WTC11 (cell line): ENCODE data around the gene SEC61A1. TPM values are rescaled to one million over a fixed set of nuclear protein-coding genes. Genes with fewer than 3 reads are reported as not detected.

Experiments used
- ATAC-seq: fragments of 200-7000 bp; cut with Tn5 transposase; 2 replicates; pipeline ENCODE4 v1.10.0; 2021; ENCODE audit warnings: mild to moderate bottlenecking, moderate library complexity
- CTCF ChIA-PET: fragments of 300-600 bp; sonication (Branson Sonifier 250); formaldehyde crosslinking; loops from one replicate; lab custom pipeline; 2021; ENCODE audit warnings: antibody characterized with exemption; lab: Charles Lee
- POLR2A ChIA-PET: fragments of 350-600 bp; sonication (Branson Sonifier 250); formaldehyde crosslinking; loops from one replicate; lab custom pipeline; 2021; ENCODE audit warnings: antibody characterized with exemption; lab: Charles Lee
- DNase-seq: peaks from one replicate; pipeline ENCODE4 v3.0.0; 2021; ENCODE audit warnings: low spot score
- H3K27ac Mint-ChIP-seq: 2 replicates; pipeline ENCODE4 v1.8.0; 2021; ENCODE audit warnings: mixed read lengths
- H3K27me3 Mint-ChIP-seq: 2 replicates; pipeline ENCODE4 v1.8.0; 2021; ENCODE audit warnings: low read depth, mild to moderate bottlenecking, moderate library complexity, mixed read lengths
- H3K36me3 Mint-ChIP-seq: 2 replicates; pipeline ENCODE4 v1.8.0; 2021; ENCODE audit warnings: mixed read lengths
- H3K4me1 Mint-ChIP-seq: 2 replicates; pipeline ENCODE4 v1.8.0; 2022; ENCODE audit warnings: mixed read lengths
- H3K4me3 Mint-ChIP-seq: 2 replicates; pipeline ENCODE4 v1.8.0; 2021; ENCODE audit warnings: mild to moderate bottlenecking, moderate library complexity, mixed read lengths
- H3K9me3 Mint-ChIP-seq: 2 replicates; pipeline ENCODE4 v1.8.0; 2021; ENCODE audit warnings: mixed read lengths
- ARID4B ChIP-seq: sonication (generic); formaldehyde crosslinking; IDR thresholded peaks from 2 replicates; pipeline ENCODE4 v1.8.0; 2023; ENCODE audit warnings: missing genetic modification reagents, mild to moderate bottlenecking, borderline replicate concordance
- ATF3 ChIP-seq: sonication (generic); formaldehyde crosslinking; conservative IDR thresholded peaks from 2 replicates; pipeline ENCODE4 v1.8.1; 2022; ENCODE audit warnings: mild to moderate bottlenecking, missing genetic modification reagents
- FOXP4 ChIP-seq: sonication (generic); formaldehyde crosslinking; IDR thresholded peaks from 2 replicates; pipeline ENCODE4 v1.8.0; 2022; ENCODE audit warnings: mild to moderate bottlenecking, missing genetic modification reagents
- GABPB1 ChIP-seq: sonication (generic); formaldehyde crosslinking; IDR thresholded peaks from 2 replicates; pipeline ENCODE4 v1.8.1; 2023; ENCODE audit warnings: mild to moderate bottlenecking, missing genetic modification reagents
- JUN ChIP-seq: sonication (generic); formaldehyde crosslinking; IDR thresholded peaks from 2 replicates; pipeline ENCODE4 v1.8.0; 2023; ENCODE audit warnings: mild to moderate bottlenecking, missing genetic modification reagents
- KAT7 ChIP-seq: sonication (generic); formaldehyde crosslinking; IDR thresholded peaks from 2 replicates; pipeline ENCODE4 v1.8.1; 2023; ENCODE audit warnings: missing genetic modification reagents, mild to moderate bottlenecking, borderline replicate concordance
- NFATC4 ChIP-seq: fragments of 250-450 bp; sonication (Bioruptor Pico); IDR thresholded peaks from 2 replicates; pipeline ENCODE4 v1.9.0; 2021; ENCODE audit warnings: mild to moderate bottlenecking
- NR1H2 ChIP-seq: sonication (generic); formaldehyde crosslinking; IDR thresholded peaks from 2 replicates; pipeline ENCODE4 v1.9.0; 2021; ENCODE audit warnings: mild to moderate bottlenecking, moderate library complexity, missing genetic modification reagents
- RORB ChIP-seq: fragments of 250-450 bp; sonication (Bioruptor Pico); IDR thresholded peaks from 2 replicates; pipeline ENCODE4 v1.9.0; 2021; ENCODE audit warnings: mild to moderate bottlenecking
- SMAD3 ChIP-seq: sonication (generic); formaldehyde crosslinking; IDR thresholded peaks from 2 replicates; pipeline ENCODE4 v1.8.0; 2022; ENCODE audit warnings: missing genetic modification reagents, mild to moderate bottlenecking, borderline replicate concordance
- SMAD4 ChIP-seq: sonication (generic); formaldehyde crosslinking; IDR thresholded peaks from 2 replicates; pipeline ENCODE4 v1.8.0; 2022; ENCODE audit warnings: mild to moderate bottlenecking, missing genetic modification reagents
- SOX15 ChIP-seq: fragments of 250-450 bp; sonication (Bioruptor Pico); IDR thresholded peaks from 2 replicates; pipeline ENCODE4 v1.9.0; 2021; ENCODE audit warnings: mild to moderate bottlenecking
- STAT6 ChIP-seq: sonication (generic); formaldehyde crosslinking; conservative IDR thresholded peaks from 2 replicates; pipeline ENCODE4 v1.8.1; 2023; ENCODE audit warnings: mild to moderate bottlenecking, low read depth, missing genetic modification reagents, moderate library complexity
- ZBTB21 ChIP-seq: sonication (generic); formaldehyde crosslinking; IDR thresholded peaks from 2 replicates; pipeline ENCODE4 v1.8.1; 2023; ENCODE audit warnings: mild to moderate bottlenecking, missing genetic modification reagents, borderline replicate concordance
- ZNF232 ChIP-seq: sonication (generic); formaldehyde crosslinking; IDR thresholded peaks from 2 replicates; pipeline ENCODE4 v1.8.0; 2022; ENCODE audit warnings: mild to moderate bottlenecking, missing genetic modification reagents
- ZNF396 ChIP-seq: fragments of 250-450 bp; sonication (Bioruptor Pico); IDR thresholded peaks from 2 replicates; pipeline ENCODE4 v1.8.0; 2021; ENCODE audit warnings: mild to moderate bottlenecking, moderate library complexity, borderline replicate concordance
- ZNF532 ChIP-seq: fragments of 250-450 bp; sonication (Bioruptor Pico); IDR thresholded peaks from 2 replicates; pipeline ENCODE4 v1.9.0; 2021; ENCODE audit warnings: mild to moderate bottlenecking, borderline replicate concordance
- total RNA-seq: library from RNA; stranded (reverse); gene quantifications from 3 replicates; pipeline ENCODE4 v1.2.3, GENCODE V29; 2021

The SEC61A1 gene
- total RNA-seq, 1 experiment from 2014 or later = 152 TPM

GRCh38 chr3:128036119-128036518 is 16.1 kb upstream of the SEC61A1 start (continued):
- TF ChIP-seq FOXP4 (CRISPR knock-in tag) (no peak), ZNF532 (CRISPR knock-in tag) (no peak), ATF3 (CRISPR knock-in tag) (no peak)

GRCh38 chr3:128040041-128040440 is 12.2 kb upstream of the SEC61A1 start:
- ChIA-PET POLR2A (no interaction called here), CTCF (interaction anchor here (0.6 to 1.4 kb wide), 2 partner anchors 12 to 360 kb away, joined by 4 to 5 read pairs; partner anchors contain the start of gene SEC61A1)
- TF ChIP-seq GABPB1 (CRISPR knock-in tag) = no peak
- peaks cover 24% of the 10 kb centered on the region for H3K27me3 Mint-ChIP-seq
- no peak overlapping the region for H3K27ac Mint-ChIP-seq
- no peaks in the 10 kb centered on the region for H3K4me1 Mint-ChIP-seq
- no peak for DNase-seq
- no peak for ATAC-seq
- no peak overlapping the region for H3K4me3 Mint-ChIP-seq
- no peaks in the 10 kb centered on the region for H3K36me3 Mint-ChIP-seq
- H3K9me3 Mint-ChIP-seq = no peaks in the 10 kb centered on the region

- CTCF ChIA-PET = interaction anchor here (0.9 to 1.4 kb wide), 3 partner anchors 11 to 93 kb away, joined by 3 to 4 read pairs (median 4); partner anchors contain the start of gene SEC61A1
- DNase-seq = no peak
- Mint-ChIP-seq H3K4me1 (no peaks in the 10 kb centered on the region), H3K9me3 (no peaks in the 10 kb centered on the region), H3K36me3 (no peaks in the 10 kb centered on the region), H3K4me3 (no peak overlapping the region), H3K27me3 (peaks cover 26% of the 10 kb centered on the region), H3K27ac (no peak overlapping the region)
- TF ChIP-seq KAT7 = no peak
- TF ChIP-seq NFATC4 (CRISPR knock-in tag) = no peak
- TF ChIP-seq GABPB1 (CRISPR knock-in tag) = no peak
- no peak for TF ChIP-seq JUN (CRISPR knock-in tag)
- TF ChIP-seq ZNF396 (CRISPR knock-in tag) = no peak
- TF ChIP-seq ZNF232 = no peak
- no peak for TF ChIP-seq NR1H2 (CRISPR knock-in tag)
- no peak for ATAC-seq
- POLR2A ChIA-PET = interaction anchor here (0.5 kb wide), 1 partner anchor 473 kb away, joined by 5 read pairs; no protein-coding TSS in a partner anchor
Measured at GRCh38 chr3:128040660-128041059, 11.6 kb upstream of the SEC61A1 start.

GRCh38 chr3:128041344-128041743 is 10.9 kb upstream of the SEC61A1 start:
- Mint-ChIP-seq H3K4me3 (no peak overlapping the region), H3K36me3 (no peaks in the 10 kb centered on the region), H3K9me3 (no peaks in the 10 kb centered on the region), H3K27ac (no peak overlapping the region), H3K4me1 (no peaks in the 10 kb centered on the region), H3K27me3 (peaks cover 32% of the 10 kb centered on the region)
- DNase-seq (no peak), ATAC-seq (no peak)
- POLR2A ChIA-PET = interaction anchor here (0.5 kb wide), 1 partner anchor 474 kb away, joined by 5 read pairs; no protein-coding TSS in a partner anchor
- CTCF ChIA-PET = interaction anchor here (0.9 to 1.4 kb wide), 3 partner anchors 10 to 92 kb away, joined by 3 to 4 read pairs (median 4); partner anchors contain the start of gene SEC61A1
- no peak for TF ChIP-seq SOX15 (CRISPR knock-in tag)
- TF ChIP-seq SMAD4 = no peak
- no peak for TF ChIP-seq ZBTB21 (CRISPR knock-in tag)
- no peak for TF ChIP-seq STAT6 (CRISPR knock-in tag)
- TF ChIP-seq SMAD3 (CRISPR knock-in tag) = no peak
- no peak for TF ChIP-seq RORB (CRISPR knock-in tag)
- TF ChIP-seq ARID4B (CRISPR knock-in tag) = no peak
